ENCODE results near the gene PDXK.

The PDXK gene

GRCh38 chr21:43778469-43779335 lies 59.8 kb downstream of the PDXK start:
- H3K27me3 Mint-ChIP-seq: no peaks in the 10 kb centered on the region
- peaks cover 14% of the 10 kb centered on the region for H3K4me1 Mint-ChIP-seq
- DNase-seq (ENCODE audit: low spot score in 2 of 2): no peak
- no peak for ATAC-seq (ENCODE audit: low read depth)
- peaks cover 5% of the 10 kb centered on the region for H3K36me3 Mint-ChIP-seq
- H3K4me3 Mint-ChIP-seq: no peak overlapping the region
- no peaks in the 10 kb centered on the region for H3K9me3 Mint-ChIP-seq
- H3K27ac Mint-ChIP-seq: no peak overlapping the region

- Mint-ChIP-seq H3K4me1 (peaks cover 14% of the 10 kb centered on the region), H3K27ac (no peak overlapping the region), H3K9me3 (no peaks in the 10 kb centered on the region), H3K4me3 (no peak overlapping the region), H3K36me3 (no peaks in the 10 kb centered on the region), H3K27me3 (no peaks in the 10 kb centered on the region)
- ATAC-seq (ENCODE audit: low read depth) (no peak), DNase-seq (ENCODE audit: low spot score in 2 of 2) (no peak)
Observed at GRCh38 chr21:43779660-43780059, 60.7 kb downstream of the PDXK start.

GRCh38 chr21:43781846-43782245 lies 62.9 kb downstream of the PDXK start:
- no peak overlapping the region for H3K4me3 Mint-ChIP-seq
- no peak overlapping the region for H3K27ac Mint-ChIP-seq
- no peaks in the 10 kb centered on the region for H3K36me3 Mint-ChIP-seq
- ATAC-seq (ENCODE audit: low read depth): no peak
- no peaks in the 10 kb centered on the region for H3K9me3 Mint-ChIP-seq
- DNase-seq (ENCODE audit: low spot score in 2 of 2): no peak
- H3K27me3 Mint-ChIP-seq: no peaks in the 10 kb centered on the region
- peaks cover 9% of the 10 kb centered on the region for H3K4me1 Mint-ChIP-seq

- peaks cover 9% of the 10 kb centered on the region for H3K4me1 Mint-ChIP-seq
- DNase-seq (ENCODE audit: low spot score in 2 of 2) (no peak), ATAC-seq (ENCODE audit: low read depth) (no peak)
- no peaks in the 10 kb centered on the region for H3K9me3 Mint-ChIP-seq
- no peaks in the 10 kb centered on the region for H3K27me3 Mint-ChIP-seq
- no peaks in the 10 kb centered on the region for H3K36me3 Mint-ChIP-seq
- no peak overlapping the region for H3K4me3 Mint-ChIP-seq
- no peak overlapping the region for H3K27ac Mint-ChIP-seq
Observed at GRCh38 chr21:43782431-43783097, 63.6 kb downstream of the PDXK start.

GRCh38 chr21:43783098-43783700 lies 64.3 kb downstream of the PDXK start:
- ATAC-seq (ENCODE audit: low read depth) (no peak), DNase-seq (ENCODE audit: low spot score in 2 of 2) (no peak)
- H3K4me1 Mint-ChIP-seq: peaks cover 9% of the 10 kb centered on the region
- no peak overlapping the region for H3K4me3 Mint-ChIP-seq
- H3K27me3 Mint-ChIP-seq: no peaks in the 10 kb centered on the region
- H3K36me3 Mint-ChIP-seq: no peaks in the 10 kb centered on the region
- H3K27ac Mint-ChIP-seq: no peak overlapping the region
- H3K9me3 Mint-ChIP-seq: no peaks in the 10 kb centered on the region

GRCh38 chr21:43785134-43785533 lies 66.2 kb downstream of the PDXK start:
- H3K4me1 Mint-ChIP-seq: peaks cover 3% of the 10 kb centered on the region
- no peaks in the 10 kb centered on the region for H3K27me3 Mint-ChIP-seq
- ATAC-seq (ENCODE audit: low read depth) (no peak), DNase-seq (ENCODE audit: low spot score in 2 of 2) (no peak)
- H3K27ac Mint-ChIP-seq: no peak overlapping the region
- H3K9me3 Mint-ChIP-seq: no peaks in the 10 kb centered on the region
- no peaks in the 10 kb centered on the region for H3K36me3 Mint-ChIP-seq
- H3K4me3 Mint-ChIP-seq: no peak overlapping the region

GRCh38 chr21:43786300-43786806 lies 67.4 kb downstream of the PDXK start:
- H3K4me3 Mint-ChIP-seq: no peak overlapping the region
- H3K27ac Mint-ChIP-seq: no peak overlapping the region
- no peaks in the 10 kb centered on the region for H3K9me3 Mint-ChIP-seq
- ATAC-seq (ENCODE audit: low read depth): no peak
- no peaks in the 10 kb centered on the region for H3K36me3 Mint-ChIP-seq
- no peaks in the 10 kb centered on the region for H3K27me3 Mint-ChIP-seq
- peaks cover 7% of the 10 kb centered on the region for H3K4me1 Mint-ChIP-seq
- no peak for DNase-seq (ENCODE audit: low spot score in 2 of 2)

- ATAC-seq (ENCODE audit: low read depth) (no peak), DNase-seq (ENCODE audit: low spot score in 2 of 2) (no peak)
- no peaks in the 10 kb centered on the region for H3K9me3 Mint-ChIP-seq
- H3K27ac Mint-ChIP-seq: no peak overlapping the region
- peaks cover 7% of the 10 kb centered on the region for H3K4me1 Mint-ChIP-seq
- H3K4me3 Mint-ChIP-seq: no peak overlapping the region
- H3K36me3 Mint-ChIP-seq: peaks cover 2% of the 10 kb centered on the region
- H3K27me3 Mint-ChIP-seq: no peaks in the 10 kb centered on the region
Observed at GRCh38 chr21:43786807-43787440, 68.0 kb downstream of the PDXK start.

GRCh38 chr21:43789276-43790009 lies 70.5 kb downstream of the PDXK start, which contains the start of gene RRP1:
RRP1 (plus strand) TSS chr21:43789577; CDS start chr21:43789630, 53 bp downstream.
- H3K4me3 Mint-ChIP-seq: peak within 1 kb of the TSS; percentile 95
- peak; percentile 99 to 100 for DNase-seq (ENCODE audit: low spot score in 2 of 2)
- peak within 1 kb of the TSS; percentile 75 for H3K27ac Mint-ChIP-seq
- peak; percentile 85 for ATAC-seq (ENCODE audit: low read depth)
- no peaks in the 10 kb centered on the region for H3K9me3 Mint-ChIP-seq
- H3K4me1 Mint-ChIP-seq: peaks cover 7% of the 10 kb centered on the region
- H3K36me3 Mint-ChIP-seq: peaks cover 6% of the 10 kb centered on the region
- H3K27me3 Mint-ChIP-seq: no peaks in the 10 kb centered on the region

- DNase-seq (ENCODE audit: low spot score in 2 of 2) (no peak), ATAC-seq (ENCODE audit: low read depth) (no peak)
- peaks cover 8% of the 10 kb centered on the region for H3K36me3 Mint-ChIP-seq
- peak overlapping the region; percentile 95 for H3K4me3 Mint-ChIP-seq
- peaks cover 7% of the 10 kb centered on the region for H3K4me1 Mint-ChIP-seq
- H3K9me3 Mint-ChIP-seq: no peaks in the 10 kb centered on the region
- no peaks in the 10 kb centered on the region for H3K27me3 Mint-ChIP-seq
- H3K27ac Mint-ChIP-seq: peak overlapping the region; percentile 75
Observed at GRCh38 chr21:43790010-43790524, 71.1 kb downstream of the PDXK start.

- no peak for ATAC-seq (ENCODE audit: low read depth)
- H3K9me3 Mint-ChIP-seq: no peaks in the 10 kb centered on the region
- peaks cover 7% of the 10 kb centered on the region for H3K4me1 Mint-ChIP-seq
- peaks cover 21% of the 10 kb centered on the region for H3K36me3 Mint-ChIP-seq
- H3K27ac Mint-ChIP-seq: no peak overlapping the region
- no peak overlapping the region for H3K4me3 Mint-ChIP-seq
- no peaks in the 10 kb centered on the region for H3K27me3 Mint-ChIP-seq
- DNase-seq (ENCODE audit: low spot score in 2 of 2): no peak
Observed at GRCh38 chr21:43792406-43792805, 73.5 kb downstream of the PDXK start.

GRCh38 chr21:43793243-43793642 lies 74.3 kb downstream of the PDXK start:
- H3K4me1 Mint-ChIP-seq: peaks cover 7% of the 10 kb centered on the region
- no peak overlapping the region for H3K4me3 Mint-ChIP-seq
- ATAC-seq (ENCODE audit: low read depth) (no peak), DNase-seq (ENCODE audit: low spot score in 2 of 2) (no peak)
- no peaks in the 10 kb centered on the region for H3K9me3 Mint-ChIP-seq
- no peak overlapping the region for H3K27ac Mint-ChIP-seq
- H3K27me3 Mint-ChIP-seq: no peaks in the 10 kb centered on the region
- peaks cover 24% of the 10 kb centered on the region for H3K36me3 Mint-ChIP-seq

GRCh38 chr21:43794311-43794710 lies 75.4 kb downstream of the PDXK start:
- no peaks in the 10 kb centered on the region for H3K27me3 Mint-ChIP-seq
- DNase-seq (ENCODE audit: low spot score in 2 of 2): no peak
- peaks cover 32% of the 10 kb centered on the region for H3K36me3 Mint-ChIP-seq
- no peak for ATAC-seq (ENCODE audit: low read depth)
- H3K27ac Mint-ChIP-seq: no peak overlapping the region
- H3K4me3 Mint-ChIP-seq: no peak overlapping the region
- no peaks in the 10 kb centered on the region for H3K9me3 Mint-ChIP-seq
- H3K4me1 Mint-ChIP-seq: peaks cover 9% of the 10 kb centered on the region

Measured in memory B cell (primary cell).